TTC549 (cell line): Measurements from ENCODE around the gene ZBTB38.

Experiments used
- FAIRE-seq: peaks from 2 replicates; lab custom pipeline; 2012; peaks lifted over from hg19 to GRCh38; lab: Jason Lieb, UNC

Gene ZBTB38

GRCh38 chr3:141337523-141337854 lies 30.8 kb upstream of the ZBTB38 start:
- FAIRE-seq, result no peak

GRCh38 chr3:141337991-141338390 lies 30.3 kb upstream of the ZBTB38 start:
- no peak for FAIRE-seq

GRCh38 chr3:141338881-141339280 lies 29.4 kb upstream of the ZBTB38 start:
- no peak for FAIRE-seq

GRCh38 chr3:141341536-141341935 lies 26.8 kb upstream of the ZBTB38 start:
- no peak for FAIRE-seq

GRCh38 chr3:141342386-141342785 lies 25.9 kb upstream of the ZBTB38 start:
- FAIRE-seq, result no peak

- FAIRE-seq, result no peak
Measured at GRCh38 chr3:141343077-141343476, 25.2 kb upstream of the ZBTB38 start.

GRCh38 chr3:141343865-141344271 lies 24.4 kb upstream of the ZBTB38 start:
- FAIRE-seq, result no peak

- FAIRE-seq, result no peak
Measured at GRCh38 chr3:141345528-141345927, 22.8 kb upstream of the ZBTB38 start.

GRCh38 chr3:141346007-141346406 lies 22.3 kb upstream of the ZBTB38 start:
- FAIRE-seq, result no peak

GRCh38 chr3:141346418-141346817 lies 21.9 kb upstream of the ZBTB38 start:
- FAIRE-seq, result no peak

- FAIRE-seq, result no peak
Measured at GRCh38 chr3:141346839-141347238, 21.5 kb upstream of the ZBTB38 start.

- FAIRE-seq, result no peak
Measured at GRCh38 chr3:141348837-141349236, 19.5 kb upstream of the ZBTB38 start.

- no peak for FAIRE-seq
Measured at GRCh38 chr3:141349711-141350110, 18.6 kb upstream of the ZBTB38 start.

- FAIRE-seq, result no peak
Measured at GRCh38 chr3:141350666-141351065, 17.6 kb upstream of the ZBTB38 start.

- FAIRE-seq, result no peak
Measured at GRCh38 chr3:141352262-141352984, 15.9 kb upstream of the ZBTB38 start.

GRCh38 chr3:141353652-141354495 lies 14.4 kb upstream of the ZBTB38 start:
- no peak for FAIRE-seq

GRCh38 chr3:141354517-141354916 lies 13.8 kb upstream of the ZBTB38 start:
- FAIRE-seq, result no peak

GRCh38 chr3:141355242-141355641 lies 13.1 kb upstream of the ZBTB38 start:
- FAIRE-seq, result no peak

- no peak for FAIRE-seq
Measured at GRCh38 chr3:141356046-141356445, 12.3 kb upstream of the ZBTB38 start.

GRCh38 chr3:141360888-141361598 lies 7.3 kb upstream of the ZBTB38 start:
- peak; percentile 80 for FAIRE-seq

GRCh38 chr3:141362736-141363135 lies 5.6 kb upstream of the ZBTB38 start:
- FAIRE-seq, result no peak

GRCh38 chr3:141365201-141365600 lies 3.1 kb upstream of the ZBTB38 start:
- FAIRE-seq, result no peak
